Thyroid gland (tissue), 4 donors: ENCODE results near the gene PCDHGB6.

Experiments
- CTCF ChIP-seq, 6 experiments: fragments of 200-600 bp in 3 of 6; fragments of 450-650 bp in 3 of 6; sonication (generic) in 3 of 6; IDR thresholded peaks; one replicate each; pipeline ENCODE4 v1.5.1; 2016 to 2019; ENCODE audit warnings: antibody characterized with exemption in 6 of 6, mild to moderate bottlenecking in 2 of 6, inconsistent platforms in 1 of 6, moderate library complexity in 1 of 6
- POLR2A ChIP-seq, 2 donors: fragments of 450-650 bp; IDR thresholded peaks; one replicate each; pipeline ENCODE4 v1.6.1; 2017; ENCODE audit warnings: antibody characterized with exemption in 2 of 2, mild to moderate bottlenecking in 2 of 2, moderate library complexity in 1 of 2

GRCh38 chr5:141441571-141442170 lies 33.9 kb downstream of the PCDHGB6 start:
- TF ChIP-seq CTCF (IDR thresholded peaks at IDR 0.05) (no peak), POLR2A (IDR thresholded peaks at IDR 0.05) (no peak)
